Upper lobe of left lung (tissue), 6 donors: ENCODE results near the gene CBS. TPM values are rescaled to one million over a fixed set of nuclear protein-coding genes. Genes with fewer than 3 reads are reported as not detected.
"Not testable (repeated sequence)": the region's sequence is repeated elsewhere in the genome, so short reads cannot be mapped to it uniquely, and the experiment has no call there.

Experiments
- ATAC-seq, 2 donors: fragments of 200-7000 bp; cut with Tn5 transposase; one replicate each; pipeline ENCODE4 v1.9.1; 2022; ENCODE audit warnings: mild to moderate bottlenecking in 2 of 2, moderate library complexity in 2 of 2; ENCODE audit not compliant: low FRiP score in 2 of 2
- DNase-seq, 2 donors: peaks; one replicate each; pipeline ENCODE4 v3.0.0-alpha.2; 2019 to 2020
- H3K27ac ChIP-seq, 4 donors: fragments of 200-600 bp; sonication (generic); one replicate each; pipeline ENCODE4 v1.5.1; 2016 to 2019
- H3K27me3 ChIP-seq, 4 donors: fragments of 200-600 bp; sonication (generic); one replicate each; pipeline ENCODE4 v1.5.1; 2017 to 2019
- H3K36me3 ChIP-seq, 4 donors: fragments of 200-600 bp; sonication (generic); one replicate each; pipeline ENCODE4 v1.5.1; 2016 to 2019
- H3K4me1 ChIP-seq, 4 donors: fragments of 200-600 bp; sonication (generic); one replicate each; pipeline ENCODE4 v1.5.1; 2018 to 2019
- H3K4me3 ChIP-seq, 4 donors: fragments of 200-600 bp; sonication (generic); one replicate each; pipeline ENCODE4 v1.5.1; 2017 to 2019; ENCODE audit warnings: mild to moderate bottlenecking in 2 of 4, moderate library complexity in 1 of 4
- H3K9me3 ChIP-seq, 4 donors: fragments of 200-600 bp; sonication (generic); one replicate each; pipeline ENCODE4 v1.5.1; 2018 to 2019
- WGBS, 2 donors: methylation state at CpG; one replicate each; pipeline ENCODE4 v1.1.5; 2017 to 2018; 5-methylcytosine and 5-hydroxymethylcytosine counted together
- total RNA-seq, 6 donors: library from RNA; depleted of rRNA in 4 of 6; stranded (reverse); fragments of >200 nt in 4 of 6; gene quantifications; one replicate each; pipeline versions ENCODE4 v1.1.0 to v1.2.1, GENCODE V29; 2016 to 2021
- donor health status: DM: no; HTN: no; CAD: no; lungs with moderate emphysema.
- donor health status: DM: no; HTN: yes; CAD: no; lungs with severe emphysema.

Gene CBS
- total RNA-seq, 6 donors from 2014 or later, result 29.7 to 80.8 (median 57.7) TPM

GRCh38 chr21:43090947-43091346 lies 15.3 kb upstream of the CBS start:
- not testable (repeated sequence) for H3K9me3 ChIP-seq, ATAC-seq, H3K27me3 ChIP-seq, H3K4me3 ChIP-seq, H3K36me3 ChIP-seq, H3K4me1 ChIP-seq, H3K27ac ChIP-seq, DNase-seq
- 83% methylated on average over 1 of the region's 3 CpGs; no CpG with 5 or more reads in 1 of the 2 donors for WGBS, 2 donors

- not testable (repeated sequence) for H3K4me1 ChIP-seq, H3K36me3 ChIP-seq, H3K27ac ChIP-seq, H3K9me3 ChIP-seq, ATAC-seq, DNase-seq, H3K4me3 ChIP-seq, H3K27me3 ChIP-seq
- no CpG with 5 or more reads among the region's 17 CpGs for WGBS, 2 donors
These were observed 13.8 kb upstream of the CBS start for GRCh38 chr21:43089463-43089862.

GRCh38 chr21:43082587-43083300 lies 7.1 kb upstream of the CBS start:
- H3K9me3 ChIP-seq, H3K36me3 ChIP-seq, ATAC-seq, H3K4me1 ChIP-seq, H3K27me3 ChIP-seq, H3K4me3 ChIP-seq, DNase-seq, H3K27ac ChIP-seq: not testable (repeated sequence)
- no CpG with 5 or more reads among the region's 24 CpGs for WGBS, 2 donors

- peak in 1 of 2 donors; percentile 57 for DNase-seq
- not testable (repeated sequence) for H3K36me3 ChIP-seq, H3K27ac ChIP-seq, H3K4me3 ChIP-seq, H3K4me1 ChIP-seq, H3K27me3 ChIP-seq, H3K9me3 ChIP-seq
- ATAC-seq, result peak in 1 of 2 donors; percentile 46
- no CpG with 5 or more reads among the region's 28 CpGs for WGBS, 2 donors
These were observed 1.0 kb upstream of the CBS start for GRCh38 chr21:43076643-43077042.

GRCh38 chr21:43076023-43076637 lies 495 bp upstream of the CBS start:
- not testable (repeated sequence) for H3K4me3 ChIP-seq, H3K27ac ChIP-seq, H3K27me3 ChIP-seq, H3K9me3 ChIP-seq, DNase-seq, H3K36me3 ChIP-seq, H3K4me1 ChIP-seq
- WGBS, 2 donors, result no CpG with 5 or more reads among the region's 77 CpGs
- peak in 1 of 2 donors; percentile 31 for ATAC-seq

- H3K27ac ChIP-seq, DNase-seq, H3K27me3 ChIP-seq, H3K4me3 ChIP-seq, H3K9me3 ChIP-seq, H3K36me3 ChIP-seq, H3K4me1 ChIP-seq: not testable (repeated sequence)
- WGBS, 2 donors, result no CpG with 5 or more reads among the region's 74 CpGs
- peak in 1 of 2 donors; percentile 38 for ATAC-seq
These were observed 1.1 kb downstream of the CBS start for GRCh38 chr21:43074401-43075169.

- no CpG with 5 or more reads among the region's 11 CpGs for WGBS, 2 donors
- not testable (repeated sequence) for H3K36me3 ChIP-seq, H3K27ac ChIP-seq, H3K4me3 ChIP-seq, DNase-seq, H3K27me3 ChIP-seq, H3K4me1 ChIP-seq, ATAC-seq, H3K9me3 ChIP-seq
These were observed 2.9 kb downstream of the CBS start for GRCh38 chr21:43072742-43073141.

GRCh38 chr21:43069682-43070081 lies 6.0 kb downstream of the CBS start:
- WGBS, 2 donors, result 100% methylated on average over 1 of the region's 10 CpGs; no CpG with 5 or more reads in 1 of the 2 donors
- not testable (repeated sequence) for ATAC-seq, H3K27ac ChIP-seq, DNase-seq, H3K36me3 ChIP-seq, H3K27me3 ChIP-seq, H3K4me3 ChIP-seq, H3K9me3 ChIP-seq, H3K4me1 ChIP-seq

GRCh38 chr21:43068065-43068464 lies 7.6 kb downstream of the CBS start:
- H3K4me1 ChIP-seq, DNase-seq, H3K4me3 ChIP-seq, ATAC-seq, H3K27ac ChIP-seq, H3K27me3 ChIP-seq, H3K9me3 ChIP-seq, H3K36me3 ChIP-seq: not testable (repeated sequence)
- 89% methylated on average over 4 of the region's 12 CpGs; no CpG with 5 or more reads in 1 of the 2 donors for WGBS, 2 donors

- H3K9me3 ChIP-seq, H3K27ac ChIP-seq, H3K4me1 ChIP-seq, H3K27me3 ChIP-seq, H3K4me3 ChIP-seq, ATAC-seq, H3K36me3 ChIP-seq: not testable (repeated sequence)
- peak; percentile 15 to 45 for DNase-seq
- 68 to 83% methylated on average over 6 to 8 of the region's 12 CpGs for WGBS, 2 donors
These were observed 8.9 kb downstream of the CBS start for GRCh38 chr21:43066690-43067089.

GRCh38 chr21:43065991-43066390 lies 9.6 kb downstream of the CBS start:
- not testable (repeated sequence) for H3K4me1 ChIP-seq, H3K27me3 ChIP-seq, H3K36me3 ChIP-seq, H3K4me3 ChIP-seq, H3K27ac ChIP-seq, ATAC-seq, H3K9me3 ChIP-seq
- no CpG with 5 or more reads among the region's 30 CpGs for WGBS, 2 donors
- peak in 1 of 2 donors; percentile 67 for DNase-seq

GRCh38 chr21:43064265-43064917 lies 11.2 kb downstream of the CBS start:
- not testable (repeated sequence) for H3K27ac ChIP-seq, H3K36me3 ChIP-seq, H3K4me1 ChIP-seq, H3K27me3 ChIP-seq, ATAC-seq, DNase-seq, H3K9me3 ChIP-seq, H3K4me3 ChIP-seq
- WGBS, 2 donors, result no CpG with 5 or more reads among the region's 22 CpGs
